HCT116 (cell line): Measurements from ENCODE around the gene CYP21A2. TPM values are rescaled to one million over a fixed set of nuclear protein-coding genes. Genes with fewer than 3 reads are reported as not detected.

ENCODE experiments used
- ATAC-seq: fragments of 200-7000 bp; cut with Tn5 transposase; 2 replicates; pipeline ENCODE4 v1.9.1; 2020; ENCODE audit warnings: mild to moderate bottlenecking, moderate library complexity
- BruUV-seq: library from RNA; stranded (reverse); fragments of 400-500 nt; replicated peaks from 2 replicates; lab custom pipeline; 2021; lab: Mats Ljungman, UMichigan
- CTCF ChIA-PET: fragments of 300-600 bp; sonication (Branson Sonifier 250); formaldehyde crosslinking; loops from one replicate; lab custom pipeline; 2021; ENCODE audit warnings: antibody characterized with exemption; lab: Charles Lee
- POLR2A ChIA-PET: fragments of 300-600, 350-600 bp; sonication (Branson Sonifier 250); formaldehyde crosslinking; loops from one replicate; lab custom pipeline; 2021; ENCODE audit warnings: antibody characterized with exemption; lab: Charles Lee
- RAD21 ChIA-PET, 2 experiments: fragments of 300-600 bp; sonication (Branson Sonifier 250); formaldehyde crosslinking; loops; one replicate each; lab custom pipeline; 2023; ENCODE audit warnings: low total read pairs in 2 of 2; ENCODE audit not compliant: uncharacterized antibody in 2 of 2, unreplicated experiment in 2 of 2, low non-redundant PET in 1 of 2; lab: Charles Lee
- DNase-seq: peaks from one replicate; pipeline ENCODE4 v3.0.0-alpha.2; 2010; ENCODE audit warnings: low read depth, low spot score
- H2AFZ ChIP-seq: fragments of 200-600 bp; shearing (Covaris generic), sonication (generic); 2 replicates; pipeline ENCODE4 v1.6.1; 2017; ENCODE audit warnings: low read depth, mixed run types, mixed read lengths, antibody characterized with exemption, low read length; ENCODE audit not compliant: poor library complexity, severe bottlenecking
- H3K27ac ChIP-seq: 2 replicates; pipeline ENCODE4 v1.5.1; 2012; ENCODE audit warnings: low read depth, low read length
- H3K27me3 ChIP-seq: fragments of 200-600 bp; sonication (generic); 2 replicates; pipeline ENCODE4 v1.6.1; 2016; ENCODE audit warnings: mixed run types, low read length, mixed read lengths; ENCODE audit not compliant: insufficient read depth
- H3K36me3 ChIP-seq, 2 experiments: fragments of 200-500 bp in 1 of 2; fragments of 200-600 bp in 1 of 2; sonication (Bioruptor generic) in 1 of 2; sonication (generic) in 1 of 2; 2 replicates each; pipeline versions ENCODE4 v1.5.1 to v1.6.1; 2014 to 2016; ENCODE audit warnings: low read length in 2 of 2, inconsistent platforms in 1 of 2, mixed read lengths in 1 of 2, mixed run types in 1 of 2; ENCODE audit not compliant: insufficient read depth in 2 of 2, control insufficient read depth in 1 of 2
- H3K4me1 ChIP-seq, 2 experiments: fragments of 200-600 bp in 1 of 2; sonication (generic) in 1 of 2; 2 replicates each; pipeline versions ENCODE4 v1.5.1 to v1.6.1; 2012 to 2017; ENCODE audit warnings: low read length in 2 of 2, inconsistent platforms in 1 of 2, mild to moderate bottlenecking in 1 of 2, mixed read lengths in 1 of 2, mixed run types in 1 of 2, moderate library complexity in 1 of 2; ENCODE audit not compliant: insufficient read depth in 2 of 2, control insufficient read depth in 1 of 2
- H3K4me2 ChIP-seq: fragments of 200-600 bp; sonication (generic); 2 replicates; pipeline ENCODE4 v1.6.1; 2017; ENCODE audit warnings: mixed run types, low read length, mixed read lengths
- H3K4me3 ChIP-seq, 2 experiments: fragments of 200-600 bp in 1 of 2; sonication (generic) in 1 of 2; replicated peaks in 1 of 2; 2 replicates each; pipeline ENCODE4 v1.5.1; 2011 to 2016; ENCODE audit warnings: low read length in 2 of 2, control low read depth in 1 of 2, low read depth in 1 of 2, mild to moderate bottlenecking in 1 of 2, mixed read lengths in 1 of 2, mixed run types in 1 of 2
- H3K79me2 ChIP-seq: fragments of 200-600 bp; sonication (generic); 2 replicates; pipeline ENCODE4 v1.6.1; 2017; ENCODE audit warnings: mild to moderate bottlenecking, mixed run types, low read length, moderate library complexity, mixed read lengths; ENCODE audit not compliant: insufficient read depth
- H3K9ac ChIP-seq: fragments of 200-600 bp; sonication (generic); 2 replicates; pipeline ENCODE4 v1.6.1; 2016; ENCODE audit warnings: low read length, mixed read lengths
- H3K9me2 ChIP-seq: fragments of 200-600 bp; sonication (generic), shearing (Covaris generic); 2 replicates; pipeline ENCODE4 v1.6.1; 2017; ENCODE audit warnings: mixed run types, mild to moderate bottlenecking, moderate library complexity; ENCODE audit not compliant: insufficient read depth
- H3K9me3 ChIP-seq, 2 experiments: fragments of 200-500 bp in 1 of 2; fragments of 200-600 bp in 1 of 2; sonication (Bioruptor generic) in 1 of 2; sonication (generic) in 1 of 2; 2 replicates each; pipeline ENCODE4 v1.6.1; 2014 to 2017; ENCODE audit warnings: low read length in 2 of 2, mixed read lengths in 2 of 2, inconsistent platforms in 1 of 2, low read depth in 1 of 2, mild to moderate bottlenecking in 1 of 2, mixed run types in 1 of 2, moderate library complexity in 1 of 2; ENCODE audit not compliant: control insufficient read depth in 1 of 2, insufficient read depth in 1 of 2
- H4K20me1 ChIP-seq: fragments of 200-600 bp; sonication (generic), shearing (Covaris generic); 2 replicates; pipeline ENCODE4 v1.6.1; 2017; ENCODE audit warnings: mixed run types, mild to moderate bottlenecking, moderate library complexity; ENCODE audit not compliant: insufficient read depth
- ATF3 ChIP-seq: IDR thresholded peaks from 2 replicates; pipeline ENCODE4 v1.6.1; 2012
- CEBPB ChIP-seq: IDR thresholded peaks from 2 replicates; pipeline ENCODE4 v1.6.1; 2012; ENCODE audit warnings: low read depth
- CTCF ChIP-seq, 3 experiments: fragments of 200-600 bp in 1 of 3; sonication (generic) in 1 of 3; IDR thresholded peaks in 2 of 3; conservative IDR thresholded peaks in 1 of 3; 2 replicates each; pipeline ENCODE4 v1.5.1; 2012 to 2017; ENCODE audit warnings: low read depth in 2 of 3, low read length in 2 of 3, antibody characterized with exemption in 1 of 3, borderline replicate concordance in 1 of 3, control low read depth in 1 of 3, mild to moderate bottlenecking in 1 of 3, mixed read lengths in 1 of 3, mixed run types in 1 of 3, moderate library complexity in 1 of 3; ENCODE audit not compliant: insufficient read depth in 1 of 3
- ELF1 ChIP-seq: IDR thresholded peaks from 2 replicates; pipeline ENCODE4 v1.6.1; 2012; ENCODE audit warnings: low read depth, borderline replicate concordance
- POLR2AphosphoS5 ChIP-seq: IDR thresholded peaks from 2 replicates; pipeline ENCODE4 v1.6.1; 2011; ENCODE audit warnings: mild to moderate bottlenecking, low read depth, low read length, moderate library complexity
- REST ChIP-seq: IDR thresholded peaks from 2 replicates; pipeline ENCODE4 v1.6.1; 2012; ENCODE audit warnings: low read depth
- SIN3A ChIP-seq: IDR thresholded peaks from 2 replicates; pipeline ENCODE4 v1.6.1; 2012; ENCODE audit warnings: low read depth
- SP1 ChIP-seq: IDR thresholded peaks from 2 replicates; pipeline ENCODE4 v1.6.1; 2012; ENCODE audit warnings: low read depth
- SRF ChIP-seq: IDR thresholded peaks from 2 replicates; pipeline ENCODE4 v1.6.1; 2012; ENCODE audit warnings: low read depth
- TCF7L2 ChIP-seq: IDR thresholded peaks from 2 replicates; pipeline ENCODE4 v1.7.0; 2011; ENCODE audit warnings: borderline replicate concordance, inconsistent platforms; ENCODE audit not compliant: insufficient read depth, insufficient read length; ENCODE audit errors: extremely low read depth
- YY1 ChIP-seq: IDR thresholded peaks from 2 replicates; pipeline ENCODE4 v1.6.1; 2011; ENCODE audit warnings: low read length, low read depth, moderate library complexity, mild to moderate bottlenecking; ENCODE audit not compliant: insufficient replicate concordance; ENCODE audit errors: extremely low read depth
- ZFX ChIP-seq: fragments of 450-650 bp; IDR thresholded peaks from 2 replicates; pipeline ENCODE4 v1.6.1; 2017
- intact Hi-C: fragments of 100-400 bp; cut with micrococcal nuclease; formaldehyde crosslinking; loops from 2 replicates; pipeline ENCODE4 v1.10.0; 2022
- total RNA-seq: library from RNA; stranded (reverse); gene quantifications from one replicate; pipeline ENCODE4 v1.2.1, GENCODE V29; 2021; ENCODE audit not compliant: unreplicated experiment

CYP21A2 gene
- total RNA-seq, 1 experiment from 2014 or later = 1.4 TPM

GRCh38 chr6:32082478-32082877, 44.3 kb downstream of the CYP21A2 start:
- Histone ChIP-seq H3K4me1 (peaks cover 12 to 34% of the 10 kb centered on the region in 2 experiments), H3K9me3 (no peaks in the 10 kb centered on the region), H3K27me3 (no peaks in the 10 kb centered on the region), H3K9ac (no peak overlapping the region), H3K9me2 (no peaks in the 10 kb centered on the region), H3K79me2 (no peaks in the 10 kb centered on the region), H3K4me3 (no peak overlapping the region), H3K4me2 (no peak overlapping the region), H3K27ac (no peak overlapping the region), H2AFZ (no peak overlapping the region), H4K20me1 (no peaks in the 10 kb centered on the region), H3K36me3 (no peaks in the 10 kb centered on the region)
- ChIA-PET RAD21 (no interaction called here), POLR2A (no interaction called here), CTCF (no interaction called here)
- no peak for DNase-seq
- ATAC-seq = no peak
- no TSS peak for BruUV-seq
- no peak for TF ChIP-seq ZFX
- TF ChIP-seq YY1 = no peak
- no peak for TF ChIP-seq SIN3A
- TF ChIP-seq SRF = no peak
- TF ChIP-seq POLR2AphosphoS5 = no peak
- TF ChIP-seq CTCF (IDR thresholded peaks at IDR 0.05 in 2 of 3, conservative IDR thresholded peaks at IDR 0.05 in 1 of 3; ENCODE audit: borderline replicate concordance in 1 of 3, insufficient read depth in 1 of 3, low read depth in 2 of 3, low read length in 2 of 3) = no peak
- TF ChIP-seq TCF7L2 = no peak
- TF ChIP-seq CEBPB = no peak
- no peak for TF ChIP-seq REST
- no peak for TF ChIP-seq SP1
- TF ChIP-seq ATF3 = no peak
- no peak for TF ChIP-seq ELF1
- intact Hi-C loops = no loop called here
